ENCODE data around the gene AKR1E2. TPM values are rescaled to one million over a fixed set of nuclear protein-coding genes. Genes with fewer than 3 reads are reported as not detected.

The AKR1E2 gene
- total and polyA plus RNA-seq, 10 of the 15 experiments (the other 5 are each of a cell fraction or from before 2014, with no cell fraction given), result not detected

DNA sequence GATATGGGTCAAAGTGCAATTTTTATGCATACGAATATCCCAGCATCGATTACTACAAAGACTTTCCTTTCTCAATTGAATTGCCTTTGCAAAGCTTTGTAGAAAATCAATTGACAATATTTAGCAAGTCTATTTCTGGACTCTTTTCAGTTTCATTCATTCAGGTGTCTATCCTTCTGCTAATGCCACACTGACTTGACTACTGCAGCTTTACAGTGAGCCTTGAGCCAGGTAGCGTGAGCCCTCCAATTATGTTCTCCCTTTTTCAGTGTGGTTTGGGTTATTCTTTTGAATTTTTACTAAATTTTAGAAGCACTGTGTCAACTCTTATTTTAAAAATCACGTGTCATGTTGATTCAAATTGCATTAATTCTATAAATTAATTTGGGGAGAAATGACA lies 19.5 kb upstream of the AKR1E2 start:
- 50% methylated on average over 4 of the region's 4 CpGs for WGBS (ENCODE audit: insufficient coverage, insufficient replicate concordance, low lambda C conversion rate, missing lambda C conversion rate)
- intact Hi-C loops (cut with micrococcal nuclease; ENCODE audit: unreplicated experiment), result no loop called here
- DNase-seq (ENCODE audit: low read depth, low spot score) (no peak), ATAC-seq (no peak), FAIRE-seq (no peak)
- in situ Hi-C loops (cut with MboI), result no loop called here
- Histone ChIP-seq H4K20me1 (ENCODE audit: control insufficient read depth, insufficient read depth) (no peaks in the 10 kb centered on the region), H3K79me2 (ENCODE audit: control insufficient read depth, insufficient read depth, low read length) (no peaks in the 10 kb centered on the region), H3K4me1 (ENCODE audit: control insufficient read depth, insufficient read depth, low read length) (no peaks in the 10 kb centered on the region), H3K27me3 (replicated peaks in 1 of 2; ENCODE audit: control insufficient read depth in 2 of 2, insufficient read depth in 2 of 2, low read length in 1 of 2) (no peaks in the 10 kb centered on the region), H3K4me3 (no peak overlapping the region), H2AFZ (ENCODE audit: control insufficient read depth, low read depth, low read length) (no peak overlapping the region), H3K9ac (ENCODE audit: control insufficient read depth, insufficient read depth, low read length) (no peak overlapping the region), H3K9me3 (replicated peaks; ENCODE audit: control insufficient read depth, insufficient read depth, low read length) (no peaks in the 10 kb centered on the region), H3K4me2 (ENCODE audit: control insufficient read depth, insufficient read depth) (no peak overlapping the region), H3K27ac (ENCODE audit: control insufficient read depth, insufficient read depth) (no peak overlapping the region), H3K36me3 (ENCODE audit: control insufficient read depth in 2 of 2, insufficient read depth in 2 of 2, low read length in 1 of 2) (no peaks in the 10 kb centered on the region)
- SMC1A ChIA-PET (ENCODE audit: uncharacterized antibody, unreplicated experiment), result no interaction called here
- BruUV-seq (replicated peaks), result no TSS peak
- RAD21 ChIA-PET (ENCODE audit: unreplicated experiment), result no interaction called here
- CTCF ChIA-PET, result no interaction called here
- POLR2A ChIA-PET, result no interaction called here
- TF ChIP-seq SUZ12 (IDR thresholded peaks at IDR 0.05; ENCODE audit: unreplicated experiment) (no peak), RFX5 (IDR thresholded peaks at IDR 0.05; ENCODE audit: low read depth, low read length) (no peak), ZSCAN29 (IDR thresholded peaks at IDR 0.05) (no peak)

DNA sequence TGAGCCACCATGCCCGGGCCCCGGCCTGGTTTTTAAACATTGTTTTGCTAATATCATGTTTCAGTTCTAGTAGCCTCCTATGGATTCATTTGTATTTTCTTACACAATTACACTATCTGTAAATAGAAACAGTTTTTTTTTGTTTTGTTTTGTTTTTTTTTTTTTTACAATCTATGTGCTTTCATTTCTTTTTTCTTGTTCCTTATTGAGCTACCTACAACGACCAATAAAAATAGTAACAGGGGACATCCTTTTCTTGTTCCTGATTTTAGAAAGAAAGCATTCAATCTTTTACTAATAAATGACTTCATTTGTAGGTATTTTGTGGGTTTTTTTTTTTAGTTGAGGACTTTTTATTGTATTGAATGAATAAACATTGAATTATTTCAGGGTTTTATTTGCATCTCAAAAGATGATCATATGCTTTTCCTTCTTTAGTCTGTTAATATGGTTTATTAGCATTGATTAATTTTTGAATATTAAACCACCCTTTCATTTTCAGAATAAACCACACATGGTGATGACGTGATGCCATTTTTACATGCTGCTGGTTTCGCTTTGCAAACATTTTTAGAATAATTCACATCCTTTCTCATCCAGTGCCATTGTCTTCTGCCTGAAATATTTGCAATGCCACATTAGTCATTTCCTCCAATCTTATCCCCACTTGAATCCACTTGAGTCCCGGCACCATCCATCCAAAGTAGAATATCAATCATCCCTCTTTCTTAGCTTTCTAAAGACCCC lies 18.1 kb upstream of the AKR1E2 start:
- peak; percentile 38; the same call in 2 of the 3 replicates for ATAC-seq
- TF ChIP-seq YBX1 (IDR thresholded peaks at IDR 0.05) (no peak), ETV6 (conservative IDR thresholded peaks at IDR 0.05 in 1 of 2, IDR thresholded peaks at IDR 0.05 in 1 of 2; ENCODE audit: borderline replicate concordance in 1 of 2, low read depth in 1 of 2) (no peak), CREB1 (IDR thresholded peaks at IDR 0.05; ENCODE audit: low read depth) (no peak), SPI1 (IDR thresholded peaks at IDR 0.05; ENCODE audit: borderline replicate concordance, insufficient read depth, low read depth, low read length) (no peak), JUNB (IDR thresholded peaks at IDR 0.05) (peak; percentile 49), RUNX3 (IDR thresholded peaks at IDR 0.05; ENCODE audit: low read length) (peak; percentile 37; the same call in 1 of the 2 replicates), PAX8 (IDR thresholded peaks at IDR 0.05) (no peak), EZH2 (IDR thresholded peaks at IDR 0.05; ENCODE audit: borderline replicate concordance, control insufficient read depth, low read depth, low read length) (no peak), TCF7 (IDR thresholded peaks at IDR 0.05; ENCODE audit: borderline replicate concordance) (no peak), KDM1A (IDR thresholded peaks at IDR 0.05; ENCODE audit: borderline replicate concordance) (no peak), ZNF384 (IDR thresholded peaks at IDR 0.05; ENCODE audit: borderline replicate concordance, low read depth, low read length) (peak; percentile 30; the same call in 1 of the 2 replicates), NFIC (IDR thresholded peaks at IDR 0.05; ENCODE audit: low read depth, low read length) (peak; percentile 63; the same call in 1 of the 2 replicates), PAX5 (IDR thresholded peaks at IDR 0.05; ENCODE audit: borderline replicate concordance, low read depth, low read length) (no peak), NR2F1 (conservative IDR thresholded peaks at IDR 0.05) (no peak)
- TF ChIP-seq, protein P1, sequence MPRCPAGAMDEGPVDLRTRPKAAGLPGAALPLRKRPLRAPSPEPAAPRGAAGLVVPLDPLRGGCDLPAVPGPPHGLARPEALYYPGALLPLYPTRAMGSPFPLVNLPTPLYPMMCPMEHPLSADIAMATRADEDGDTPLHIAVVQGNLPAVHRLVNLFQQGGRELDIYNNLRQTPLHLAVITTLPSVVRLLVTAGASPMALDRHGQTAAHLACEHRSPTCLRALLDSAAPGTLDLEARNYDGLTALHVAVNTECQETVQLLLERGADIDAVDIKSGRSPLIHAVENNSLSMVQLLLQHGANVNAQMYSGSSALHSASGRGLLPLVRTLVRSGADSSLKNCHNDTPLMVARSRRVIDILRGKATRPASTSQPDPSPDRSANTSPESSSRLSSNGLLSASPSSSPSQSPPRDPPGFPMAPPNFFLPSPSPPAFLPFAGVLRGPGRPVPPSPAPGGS (IDR thresholded peaks at IDR 0.05; ENCODE audit: borderline replicate concordance, insufficient read depth, low read depth, low read length, poor library complexity, severe bottlenecking), result peak; percentile 75

More for the DNA sequence above, 18.1 kb upstream of the AKR1E2 start:
- BruUV-seq (replicated peaks), result no TSS peak
- FAIRE-seq (no peak), DNase-seq (ENCODE audit: low read depth, low spot score) (no peak)
- SMC1A ChIA-PET (ENCODE audit: uncharacterized antibody, unreplicated experiment), result no interaction called here
- H2AFZ ChIP-seq (ENCODE audit: control insufficient read depth, low read depth, low read length), result no peak overlapping the region
- H3K9ac ChIP-seq (ENCODE audit: control insufficient read depth, insufficient read depth, low read length), result no peak overlapping the region
- POLR2A ChIA-PET, result interaction anchor here (0.6 kb wide), 1 partner anchor 607 kb away, joined by 7 read pairs; no protein-coding TSS in a partner anchor
- CTCF ChIA-PET, result interaction anchor here (0.6 kb wide), 1 partner anchor 40 kb away, joined by 3 read pairs; no protein-coding TSS in a partner anchor
- no peaks in the 10 kb centered on the region for H3K4me1 ChIP-seq (ENCODE audit: control insufficient read depth, insufficient read depth, low read length)
- in situ Hi-C loops (cut with MboI), result no loop called here
- no peaks in the 10 kb centered on the region for H3K79me2 ChIP-seq (ENCODE audit: control insufficient read depth, insufficient read depth, low read length)
- no peaks in the 10 kb centered on the region for H3K27me3 ChIP-seq (replicated peaks in 1 of 2; ENCODE audit: control insufficient read depth in 2 of 2, insufficient read depth in 2 of 2, low read length in 1 of 2)
- no peaks in the 10 kb centered on the region for H3K36me3 ChIP-seq (ENCODE audit: control insufficient read depth in 2 of 2, insufficient read depth in 2 of 2, low read length in 1 of 2)
- no peak overlapping the region for H3K4me3 ChIP-seq
- no peak overlapping the region for H3K4me2 ChIP-seq (ENCODE audit: control insufficient read depth, insufficient read depth)
- H3K27ac ChIP-seq (ENCODE audit: control insufficient read depth, insufficient read depth), result no peak overlapping the region
- intact Hi-C loops (cut with micrococcal nuclease; ENCODE audit: unreplicated experiment), result no loop called here
- no peaks in the 10 kb centered on the region for H4K20me1 ChIP-seq (ENCODE audit: control insufficient read depth, insufficient read depth)
- RAD21 ChIA-PET (ENCODE audit: unreplicated experiment), result no interaction called here
- H3K9me3 ChIP-seq (replicated peaks; ENCODE audit: control insufficient read depth, insufficient read depth, low read length), result no peaks in the 10 kb centered on the region
- 7% methylated on average over 6 of the region's 6 CpGs for WGBS (ENCODE audit: insufficient coverage, insufficient replicate concordance, low lambda C conversion rate, missing lambda C conversion rate)

Data from GM12878 (cell line).